Measurements from ENCODE around the gene PDE6H. TPM values are rescaled to one million over a fixed set of nuclear protein-coding genes. Genes with fewer than 3 reads are reported as not detected.

PDE6H gene
- polyA plus RNA-seq, 1 donor (not counting 4 experiments of a cell fraction or from before 2014, with no cell fraction given) = not detected

DNA sequence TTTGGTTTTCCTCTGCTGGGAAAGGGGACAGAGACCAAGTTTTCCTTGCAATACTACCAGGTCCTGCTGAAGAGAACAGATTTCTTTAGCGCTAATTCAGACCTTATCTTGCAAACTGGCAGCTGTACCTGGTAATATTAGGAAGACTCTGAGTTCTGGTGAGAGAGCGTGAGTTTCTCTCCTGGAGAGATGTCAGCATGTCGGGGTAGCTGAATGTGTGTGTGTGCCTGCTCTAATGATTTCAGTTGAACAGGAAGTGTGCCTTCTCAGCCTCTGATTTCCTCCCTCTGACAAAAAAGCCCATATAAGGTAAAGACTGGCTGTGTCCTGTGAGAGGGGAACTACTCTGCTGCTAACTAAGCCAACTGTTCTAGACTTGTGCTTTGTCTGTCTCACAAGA lies 24.2 kb upstream of the PDE6H start:
- Histone ChIP-seq H3K9ac (ENCODE audit: control insufficient read depth, extremely low read depth, insufficient read depth, low read length) (no peak overlapping the region), H3K27ac (ENCODE audit: control insufficient read depth, insufficient read depth, low read length) (no peak overlapping the region), H3K9me1 (ENCODE audit: control insufficient read depth, extremely low read depth, insufficient read depth, low read length) (no peaks in the 10 kb centered on the region), H3K9me3 (ENCODE audit: control insufficient read depth, low read depth, low read length) (no peaks in the 10 kb centered on the region), H2AFZ (ENCODE audit: control insufficient read depth, low read length) (no peak overlapping the region), H3K27me3 (ENCODE audit: control insufficient read depth, extremely low read depth, insufficient read depth, low read length) (no peaks in the 10 kb centered on the region), H4K20me1 (ENCODE audit: control insufficient read depth, extremely low read depth, insufficient read depth, low read length) (no peaks in the 10 kb centered on the region), H3K4me1 (ENCODE audit: control insufficient read depth, extremely low read depth, insufficient read depth, low read length) (peaks cover 31% of the 10 kb centered on the region), H3K4me2 (ENCODE audit: control insufficient read depth, extremely low read depth, insufficient read depth, low read depth, low read length) (no peak overlapping the region), H3K79me2 (ENCODE audit: control insufficient read depth, insufficient read depth, low read length) (no peaks in the 10 kb centered on the region), H3K4me3 (ENCODE audit: control insufficient read depth in 2 of 3, extremely low read depth in 1 of 3, insufficient read depth in 2 of 3, low read depth in 1 of 3, low read length in 3 of 3) (no peak overlapping the region), H3K36me3 (ENCODE audit: control insufficient read depth in 2 of 2, extremely low read depth in 1 of 2, insufficient read depth in 2 of 2, low read length in 2 of 2) (peaks cover 5% of the 10 kb centered on the region in 2 experiments)
- dilution Hi-C loops (cut with MboI; ENCODE audit: extremely low pct_ligation_motif_present, low sequenced_read_pairs) = no loop called here
- TF ChIP-seq, protein P1, sequence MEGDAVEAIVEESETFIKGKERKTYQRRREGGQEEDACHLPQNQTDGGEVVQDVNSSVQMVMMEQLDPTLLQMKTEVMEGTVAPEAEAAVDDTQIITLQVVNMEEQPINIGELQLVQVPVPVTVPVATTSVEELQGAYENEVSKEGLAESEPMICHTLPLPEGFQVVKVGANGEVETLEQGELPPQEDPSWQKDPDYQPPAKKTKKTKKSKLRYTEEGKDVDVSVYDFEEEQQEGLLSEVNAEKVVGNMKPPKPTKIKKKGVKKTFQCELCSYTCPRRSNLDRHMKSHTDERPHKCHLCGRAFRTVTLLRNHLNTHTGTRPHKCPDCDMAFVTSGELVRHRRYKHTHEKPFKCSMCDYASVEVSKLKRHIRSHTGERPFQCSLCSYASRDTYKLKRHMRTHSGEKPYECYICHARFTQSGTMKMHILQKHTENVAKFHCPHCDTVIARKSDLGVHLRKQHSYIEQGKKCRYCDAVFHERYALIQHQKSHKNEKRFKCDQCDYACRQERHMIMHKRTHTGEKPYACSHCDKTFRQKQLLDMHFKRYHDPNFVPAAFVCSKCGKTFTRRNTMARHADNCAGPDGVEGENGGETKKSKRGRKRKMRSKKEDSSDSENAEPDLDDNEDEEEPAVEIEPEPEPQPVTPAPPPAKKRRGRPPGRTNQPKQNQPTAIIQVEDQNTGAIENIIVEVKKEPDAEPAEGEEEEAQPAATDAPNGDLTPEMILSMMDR (optimal IDR thresholded peaks at IDR 0.05 in 1 of 3, IDR thresholded peaks at IDR 0.05 in 1 of 3, conservative IDR thresholded peaks at IDR 0.05 in 1 of 3; ENCODE audit: extremely low read depth in 1 of 3, insufficient read depth in 2 of 3, low read length in 3 of 3) = no peak
- no peak for TF ChIP-seq EZH2 (IDR thresholded peaks at IDR 0.05; ENCODE audit: low read length)
- FAIRE-seq (peak; percentile 62), DNase-seq (ENCODE audit: low read depth, low spot score) (no peak)

GRCh38 chr12:14949631-14950030 lies 23.2 kb upstream of the PDE6H start:
- no peaks in the 10 kb centered on the region for H3K27me3 ChIP-seq (ENCODE audit: control insufficient read depth, extremely low read depth, insufficient read depth, low read length)
- no peak overlapping the region for H3K4me2 ChIP-seq (ENCODE audit: control insufficient read depth, extremely low read depth, insufficient read depth, low read depth, low read length)
- no peaks in the 10 kb centered on the region for H4K20me1 ChIP-seq (ENCODE audit: control insufficient read depth, extremely low read depth, insufficient read depth, low read length)
- peaks cover 3 to 6% of the 10 kb centered on the region in 2 experiments for H3K36me3 ChIP-seq (ENCODE audit: control insufficient read depth in 2 of 2, extremely low read depth in 1 of 2, insufficient read depth in 2 of 2, low read length in 2 of 2)
- no peak overlapping the region for H2AFZ ChIP-seq (ENCODE audit: control insufficient read depth, low read length)
- no peak overlapping the region for H3K4me3 ChIP-seq (ENCODE audit: control insufficient read depth in 2 of 3, extremely low read depth in 1 of 3, insufficient read depth in 2 of 3, low read depth in 1 of 3, low read length in 3 of 3)
- no peak overlapping the region for H3K27ac ChIP-seq (ENCODE audit: control insufficient read depth, insufficient read depth, low read length)
- H3K4me1 ChIP-seq (ENCODE audit: control insufficient read depth, extremely low read depth, insufficient read depth, low read length) = peaks cover 31% of the 10 kb centered on the region
- dilution Hi-C loops (cut with MboI; ENCODE audit: extremely low pct_ligation_motif_present, low sequenced_read_pairs) = no loop called here
- no peak overlapping the region for H3K9ac ChIP-seq (ENCODE audit: control insufficient read depth, extremely low read depth, insufficient read depth, low read length)
- peak; percentile 68 for FAIRE-seq
- peaks cover 7% of the 10 kb centered on the region for H3K79me2 ChIP-seq (ENCODE audit: control insufficient read depth, insufficient read depth, low read length)
- H3K9me1 ChIP-seq (ENCODE audit: control insufficient read depth, extremely low read depth, insufficient read depth, low read length) = no peaks in the 10 kb centered on the region
- DNase-seq (ENCODE audit: low read depth, low spot score) = no peak
- TF ChIP-seq, protein P1 (optimal IDR thresholded peaks at IDR 0.05 in 1 of 3, IDR thresholded peaks at IDR 0.05 in 1 of 3, conservative IDR thresholded peaks at IDR 0.05 in 1 of 3; ENCODE audit: extremely low read depth in 1 of 3, insufficient read depth in 2 of 3, low read length in 3 of 3) = no peak
- TF ChIP-seq EZH2 (IDR thresholded peaks at IDR 0.05; ENCODE audit: low read length) = no peak
- H3K9me3 ChIP-seq (ENCODE audit: control insufficient read depth, low read depth, low read length) = no peaks in the 10 kb centered on the region

Measured in keratinocyte (primary cell).